Liver (tissue), 3 donors: Measurements from ENCODE around the gene LOXL4.

Source experiments
- FOXA1 ChIP-seq: IDR thresholded peaks from 2 replicates; pipeline ENCODE4 v1.6.1; 2016; ENCODE audit warnings: antibody characterized with exemption
- FOXA2 ChIP-seq: IDR thresholded peaks from 2 replicates; pipeline ENCODE4 v1.6.1; 2016; ENCODE audit warnings: antibody characterized with exemption
- HNF4G ChIP-seq: IDR thresholded peaks from 2 replicates; pipeline ENCODE4 v1.6.1; 2016; ENCODE audit warnings: antibody characterized with exemption
- JUND ChIP-seq, 2 donors: IDR thresholded peaks; 2 replicates each; pipeline ENCODE4 v1.6.1; 2016; ENCODE audit warnings: antibody characterized with exemption in 2 of 2
- NR2F2 ChIP-seq: IDR thresholded peaks from 2 replicates; pipeline ENCODE4 v1.6.1; 2016; ENCODE audit warnings: antibody characterized with exemption
- RAD21 ChIP-seq, 2 donors: IDR thresholded peaks; 2 replicates each; pipeline ENCODE4 v1.6.1; 2016; ENCODE audit warnings: antibody characterized with exemption in 2 of 2, mild to moderate bottlenecking in 2 of 2
- RXRA ChIP-seq, 2 donors: IDR thresholded peaks; 2 replicates each; pipeline ENCODE4 v1.6.1; 2017 to 2018; ENCODE audit warnings: antibody characterized with exemption in 2 of 2, mild to moderate bottlenecking in 1 of 2
- TAF1 ChIP-seq: conservative IDR thresholded peaks from 2 replicates; pipeline ENCODE4 v1.6.1; 2016; ENCODE audit warnings: antibody characterized with exemption, mild to moderate bottlenecking
- YY1 ChIP-seq: IDR thresholded peaks from 2 replicates; pipeline ENCODE4 v1.6.1; 2016; ENCODE audit warnings: antibody characterized with exemption, mild to moderate bottlenecking
- TF ChIP-seq, protein P1 (sequence below): IDR thresholded peaks from 2 replicates; pipeline ENCODE4 v1.6.1; 2016; ENCODE audit warnings: antibody characterized with exemption
- TF ChIP-seq, protein P2 (sequence below): fragments of 150-350 bp; IDR thresholded peaks from 2 replicates; pipeline ENCODE4 v1.5.1; 2017; ENCODE audit warnings: improper control_type of control experiment, low read depth, low read length; ENCODE audit not compliant: missing input control
- TF ChIP-seq, protein P3 (sequence below): IDR thresholded peaks from 2 replicates; pipeline ENCODE4 v1.6.1; 2016; ENCODE audit warnings: antibody characterized with exemption, mild to moderate bottlenecking
- TF ChIP-seq, protein P4 (sequence below): IDR thresholded peaks from 2 replicates; pipeline ENCODE4 v1.6.1; 2016; ENCODE audit warnings: antibody characterized with exemption
- donor health status: healthy.
- donor health status: healthy.

DNA sequence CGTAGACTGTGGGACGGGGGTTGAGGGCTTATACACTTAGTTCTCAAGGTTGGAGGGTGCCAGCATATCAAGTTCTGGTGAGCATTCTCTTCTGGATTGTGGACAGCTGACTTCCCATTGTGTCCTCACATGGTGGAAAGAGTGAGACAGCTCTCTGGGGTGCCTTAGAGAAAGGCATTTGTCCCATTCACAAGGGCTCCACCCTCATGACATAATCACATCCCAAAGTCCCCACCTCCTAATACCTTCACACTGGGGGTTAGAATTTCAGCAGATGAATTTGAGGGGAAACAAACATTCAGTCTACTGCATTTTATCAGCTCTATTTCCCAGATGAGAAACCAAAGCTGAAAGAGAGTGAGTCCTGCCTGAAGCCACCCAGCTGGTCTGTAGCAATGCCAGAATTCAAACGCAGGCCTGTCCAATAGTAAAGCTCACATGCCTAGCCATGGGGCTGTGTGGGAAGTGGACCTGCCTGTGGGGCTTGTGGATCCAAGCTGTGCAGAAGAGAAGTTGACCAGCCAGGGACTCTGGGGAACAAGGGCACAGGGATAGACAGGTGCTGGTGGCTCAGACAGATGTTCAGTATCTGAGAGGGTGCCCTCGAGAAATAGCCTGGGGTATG lies 34.9 kb upstream of the LOXL4 start:
- TF ChIP-seq NR2F2: no peak
- TF ChIP-seq, protein P1, sequence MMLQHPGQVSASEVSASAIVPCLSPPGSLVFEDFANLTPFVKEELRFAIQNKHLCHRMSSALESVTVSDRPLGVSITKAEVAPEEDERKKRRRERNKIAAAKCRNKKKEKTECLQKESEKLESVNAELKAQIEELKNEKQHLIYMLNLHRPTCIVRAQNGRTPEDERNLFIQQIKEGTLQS: no peak
- TF ChIP-seq, protein P2, sequence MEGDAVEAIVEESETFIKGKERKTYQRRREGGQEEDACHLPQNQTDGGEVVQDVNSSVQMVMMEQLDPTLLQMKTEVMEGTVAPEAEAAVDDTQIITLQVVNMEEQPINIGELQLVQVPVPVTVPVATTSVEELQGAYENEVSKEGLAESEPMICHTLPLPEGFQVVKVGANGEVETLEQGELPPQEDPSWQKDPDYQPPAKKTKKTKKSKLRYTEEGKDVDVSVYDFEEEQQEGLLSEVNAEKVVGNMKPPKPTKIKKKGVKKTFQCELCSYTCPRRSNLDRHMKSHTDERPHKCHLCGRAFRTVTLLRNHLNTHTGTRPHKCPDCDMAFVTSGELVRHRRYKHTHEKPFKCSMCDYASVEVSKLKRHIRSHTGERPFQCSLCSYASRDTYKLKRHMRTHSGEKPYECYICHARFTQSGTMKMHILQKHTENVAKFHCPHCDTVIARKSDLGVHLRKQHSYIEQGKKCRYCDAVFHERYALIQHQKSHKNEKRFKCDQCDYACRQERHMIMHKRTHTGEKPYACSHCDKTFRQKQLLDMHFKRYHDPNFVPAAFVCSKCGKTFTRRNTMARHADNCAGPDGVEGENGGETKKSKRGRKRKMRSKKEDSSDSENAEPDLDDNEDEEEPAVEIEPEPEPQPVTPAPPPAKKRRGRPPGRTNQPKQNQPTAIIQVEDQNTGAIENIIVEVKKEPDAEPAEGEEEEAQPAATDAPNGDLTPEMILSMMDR: no peak
- TF ChIP-seq JUND (IDR thresholded peaks at IDR 0.05): no peak
- TF ChIP-seq TAF1: no peak
- TF ChIP-seq RXRA (IDR thresholded peaks at IDR 0.05): no peak
- no peak for TF ChIP-seq RAD21 (IDR thresholded peaks at IDR 0.05)
- TF ChIP-seq, protein P3, sequence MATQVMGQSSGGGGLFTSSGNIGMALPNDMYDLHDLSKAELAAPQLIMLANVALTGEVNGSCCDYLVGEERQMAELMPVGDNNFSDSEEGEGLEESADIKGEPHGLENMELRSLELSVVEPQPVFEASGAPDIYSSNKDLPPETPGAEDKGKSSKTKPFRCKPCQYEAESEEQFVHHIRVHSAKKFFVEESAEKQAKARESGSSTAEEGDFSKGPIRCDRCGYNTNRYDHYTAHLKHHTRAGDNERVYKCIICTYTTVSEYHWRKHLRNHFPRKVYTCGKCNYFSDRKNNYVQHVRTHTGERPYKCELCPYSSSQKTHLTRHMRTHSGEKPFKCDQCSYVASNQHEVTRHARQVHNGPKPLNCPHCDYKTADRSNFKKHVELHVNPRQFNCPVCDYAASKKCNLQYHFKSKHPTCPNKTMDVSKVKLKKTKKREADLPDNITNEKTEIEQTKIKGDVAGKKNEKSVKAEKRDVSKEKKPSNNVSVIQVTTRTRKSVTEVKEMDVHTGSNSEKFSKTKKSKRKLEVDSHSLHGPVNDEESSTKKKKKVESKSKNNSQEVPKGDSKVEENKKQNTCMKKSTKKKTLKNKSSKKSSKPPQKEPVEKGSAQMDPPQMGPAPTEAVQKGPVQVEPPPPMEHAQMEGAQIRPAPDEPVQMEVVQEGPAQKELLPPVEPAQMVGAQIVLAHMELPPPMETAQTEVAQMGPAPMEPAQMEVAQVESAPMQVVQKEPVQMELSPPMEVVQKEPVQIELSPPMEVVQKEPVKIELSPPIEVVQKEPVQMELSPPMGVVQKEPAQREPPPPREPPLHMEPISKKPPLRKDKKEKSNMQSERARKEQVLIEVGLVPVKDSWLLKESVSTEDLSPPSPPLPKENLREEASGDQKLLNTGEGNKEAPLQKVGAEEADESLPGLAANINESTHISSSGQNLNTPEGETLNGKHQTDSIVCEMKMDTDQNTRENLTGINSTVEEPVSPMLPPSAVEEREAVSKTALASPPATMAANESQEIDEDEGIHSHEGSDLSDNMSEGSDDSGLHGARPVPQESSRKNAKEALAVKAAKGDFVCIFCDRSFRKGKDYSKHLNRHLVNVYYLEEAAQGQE: no peak
- no peak for TF ChIP-seq YY1
- TF ChIP-seq, protein P4, sequence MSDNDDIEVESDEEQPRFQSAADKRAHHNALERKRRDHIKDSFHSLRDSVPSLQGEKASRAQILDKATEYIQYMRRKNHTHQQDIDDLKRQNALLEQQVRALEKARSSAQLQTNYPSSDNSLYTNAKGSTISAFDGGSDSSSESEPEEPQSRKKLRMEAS: no peak
- no peak for TF ChIP-seq FOXA1
- TF ChIP-seq FOXA2: no peak
- no peak for TF ChIP-seq HNF4G
